ENCODE measurements around the gene BICC1.

Gene BICC1, protein sequence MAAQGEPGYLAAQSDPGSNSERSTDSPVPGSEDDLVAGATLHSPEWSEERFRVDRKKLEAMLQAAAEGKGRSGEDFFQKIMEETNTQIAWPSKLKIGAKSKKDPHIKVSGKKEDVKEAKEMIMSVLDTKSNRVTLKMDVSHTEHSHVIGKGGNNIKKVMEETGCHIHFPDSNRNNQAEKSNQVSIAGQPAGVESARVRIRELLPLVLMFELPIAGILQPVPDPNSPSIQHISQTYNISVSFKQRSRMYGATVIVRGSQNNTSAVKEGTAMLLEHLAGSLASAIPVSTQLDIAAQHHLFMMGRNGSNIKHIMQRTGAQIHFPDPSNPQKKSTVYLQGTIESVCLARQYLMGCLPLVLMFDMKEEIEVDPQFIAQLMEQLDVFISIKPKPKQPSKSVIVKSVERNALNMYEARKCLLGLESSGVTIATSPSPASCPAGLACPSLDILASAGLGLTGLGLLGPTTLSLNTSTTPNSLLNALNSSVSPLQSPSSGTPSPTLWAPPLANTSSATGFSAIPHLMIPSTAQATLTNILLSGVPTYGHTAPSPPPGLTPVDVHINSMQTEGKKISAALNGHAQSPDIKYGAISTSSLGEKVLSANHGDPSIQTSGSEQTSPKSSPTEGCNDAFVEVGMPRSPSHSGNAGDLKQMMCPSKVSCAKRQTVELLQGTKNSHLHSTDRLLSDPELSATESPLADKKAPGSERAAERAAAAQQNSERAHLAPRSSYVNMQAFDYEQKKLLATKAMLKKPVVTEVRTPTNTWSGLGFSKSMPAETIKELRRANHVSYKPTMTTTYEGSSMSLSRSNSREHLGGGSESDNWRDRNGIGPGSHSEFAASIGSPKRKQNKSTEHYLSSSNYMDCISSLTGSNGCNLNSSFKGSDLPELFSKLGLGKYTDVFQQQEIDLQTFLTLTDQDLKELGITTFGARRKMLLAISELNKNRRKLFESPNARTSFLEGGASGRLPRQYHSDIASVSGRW

GRCh38 chr10:58512491-58513187, at the start of gene BICC1:
TSS of gene BICC1 (plus strand) at chr10:58512872. CDS start at chr10:58513144, 272 bp downstream.
- peak; percentile 50 to 60 for DNase-seq

- no peak for DNase-seq
Observed at GRCh38 chr10:58464956-58465355, 47.7 kb upstream of the BICC1 start.

GRCh38 chr10:58465629-58466028, 47.0 kb upstream of the BICC1 start:
- no peak for DNase-seq

GRCh38 chr10:58467931-58468635, 44.6 kb upstream of the BICC1 start:
- no peak for DNase-seq

GRCh38 chr10:58473976-58474375, 38.7 kb upstream of the BICC1 start:
- DNase-seq = no peak

DNA sequence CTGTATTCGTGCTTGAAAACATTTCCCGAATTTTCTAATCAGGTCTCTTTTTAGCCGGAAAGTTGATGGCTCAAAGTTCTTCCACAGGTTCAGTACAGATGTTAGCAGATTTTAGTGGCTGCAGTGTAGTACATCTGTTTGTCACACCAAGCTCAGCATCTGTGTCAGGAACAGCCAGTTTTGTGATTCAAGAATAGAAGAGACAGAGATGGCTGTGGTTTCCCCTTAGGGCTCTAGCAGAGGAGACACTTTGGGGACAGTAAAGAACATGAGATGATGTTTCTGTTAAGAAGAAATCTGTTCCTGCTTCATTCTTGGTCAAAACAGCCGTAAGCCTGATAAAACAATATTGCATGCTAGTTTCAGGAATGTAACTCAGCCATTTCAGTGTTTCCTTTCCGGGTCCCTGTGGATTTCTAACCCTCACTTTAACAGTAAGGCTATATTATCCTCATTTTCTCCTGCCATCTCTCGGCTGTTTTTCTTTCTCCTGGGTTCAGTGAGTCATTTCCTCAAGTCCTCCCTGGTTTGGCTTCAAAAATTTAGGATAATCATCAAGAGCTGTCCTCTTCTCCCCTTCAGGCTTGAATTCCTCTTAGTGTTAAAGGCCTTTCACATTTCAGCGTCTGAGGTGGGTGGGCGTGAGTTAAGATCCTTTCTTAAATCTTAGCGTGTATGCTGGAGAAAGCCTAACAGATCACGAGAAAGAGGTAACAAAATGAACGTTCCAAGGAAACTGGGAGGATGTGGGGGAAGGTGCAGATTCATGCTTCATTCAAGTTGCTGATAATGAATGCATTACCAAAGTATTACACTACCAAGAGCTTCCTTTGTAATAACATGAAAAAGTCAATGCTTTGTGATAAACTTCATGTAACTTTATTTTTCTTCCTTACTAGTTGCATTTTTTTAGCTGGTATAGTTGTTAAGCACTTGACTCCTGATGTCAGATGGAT, 37.1 kb upstream of the BICC1 start:
- DNase-seq = no peak

- DNase-seq = no peak
Observed at GRCh38 chr10:58477122-58477521, 35.5 kb upstream of the BICC1 start.

DNA sequence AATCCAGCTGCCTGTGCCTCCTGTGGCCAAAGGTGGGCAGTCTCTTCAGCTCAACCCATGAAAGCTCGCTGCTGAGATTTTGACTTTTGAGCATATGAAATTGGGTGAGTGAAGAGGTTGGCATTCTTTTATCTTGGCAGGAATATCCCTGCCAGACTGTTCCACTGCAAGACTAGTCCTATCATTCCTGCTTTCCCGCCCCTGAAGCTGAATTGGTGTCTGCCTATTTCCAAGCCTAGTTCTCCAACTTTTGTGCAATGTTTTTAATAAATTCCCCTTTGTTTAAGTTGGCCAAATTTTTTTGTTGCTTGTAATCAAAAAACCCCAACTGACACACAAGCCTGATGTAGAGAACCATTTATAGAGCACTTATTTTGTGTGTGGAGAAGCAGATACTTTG, 34.8 kb upstream of the BICC1 start:
- DNase-seq = no peak

- DNase-seq = no peak
Observed at GRCh38 chr10:58479045-58479444, 33.6 kb upstream of the BICC1 start.

DNA sequence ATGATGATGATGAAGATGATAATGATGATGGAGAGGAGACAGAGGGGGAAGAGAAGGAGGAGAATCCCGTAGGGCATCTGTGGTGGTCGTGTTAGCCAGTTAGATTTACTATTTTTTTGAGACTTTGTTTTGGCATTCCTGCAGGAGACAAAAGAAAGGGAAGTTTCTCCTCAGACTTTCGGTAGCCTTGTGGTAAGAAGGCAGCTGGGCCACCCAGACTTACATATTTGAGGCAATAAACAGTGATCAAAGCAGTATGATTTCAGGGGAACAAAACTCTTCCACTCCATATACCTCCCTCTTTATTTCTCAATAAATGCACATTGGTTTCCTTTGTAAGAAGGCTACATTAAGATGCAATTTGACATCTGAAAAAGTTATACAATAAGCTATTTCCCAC, 32.4 kb upstream of the BICC1 start:
- DNase-seq = no peak

DNA sequence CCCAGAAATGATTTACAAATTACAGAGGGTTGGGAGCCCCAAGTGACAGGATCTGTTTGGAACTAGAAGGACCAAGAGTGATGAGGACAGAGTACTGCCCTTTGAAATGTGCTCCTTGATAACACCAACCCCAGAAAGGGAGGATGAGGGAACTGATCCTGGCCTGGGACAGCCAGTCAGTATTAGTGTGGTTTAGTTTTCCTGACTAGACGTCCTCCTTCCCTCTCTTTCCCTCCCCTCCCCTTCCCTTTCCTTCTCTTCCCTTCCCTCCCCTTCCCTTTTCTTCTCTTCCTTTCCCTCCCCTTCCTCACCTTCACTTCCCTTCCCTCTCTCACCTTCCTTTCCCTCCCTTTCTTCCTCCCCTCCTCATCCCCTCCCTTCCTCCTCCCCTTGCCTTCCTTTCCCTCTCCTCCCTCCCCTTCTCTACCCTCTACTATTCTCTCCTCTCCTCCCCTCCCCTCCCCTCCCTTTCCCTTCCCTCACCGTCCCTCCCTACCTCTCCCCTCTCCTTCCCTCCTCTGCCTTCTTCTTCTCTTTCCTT, 31.0 kb upstream of the BICC1 start:
- no peak for DNase-seq

- no peak for DNase-seq
Observed at GRCh38 chr10:58486821-58487220, 25.9 kb upstream of the BICC1 start.

GRCh38 chr10:58488921-58489320, 23.8 kb upstream of the BICC1 start:
- DNase-seq = peak; percentile 26 to 71

DNA sequence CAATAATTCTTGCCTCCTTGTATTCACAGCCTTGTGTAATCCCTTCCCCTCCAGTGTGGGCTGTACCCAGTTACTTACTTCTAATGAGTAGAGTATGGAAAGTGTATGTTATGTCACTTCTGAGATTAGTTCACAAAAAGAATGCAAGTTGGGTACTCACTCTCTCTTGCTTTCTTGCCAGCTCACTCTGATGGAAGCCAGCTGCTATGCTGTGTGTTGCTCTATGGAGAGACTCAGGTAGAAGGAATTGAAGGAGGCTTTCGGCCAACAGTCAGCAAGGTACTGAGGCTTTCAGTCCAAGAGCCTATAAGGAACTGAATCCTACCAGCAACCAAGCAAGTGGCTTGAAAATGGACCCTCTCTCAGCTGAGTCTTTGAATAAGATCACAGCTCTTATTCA, 9.7 kb upstream of the BICC1 start:
- no peak for DNase-seq

- no peak for DNase-seq
Observed at GRCh38 chr10:58508316-58508715, 4.4 kb upstream of the BICC1 start.

DNA sequence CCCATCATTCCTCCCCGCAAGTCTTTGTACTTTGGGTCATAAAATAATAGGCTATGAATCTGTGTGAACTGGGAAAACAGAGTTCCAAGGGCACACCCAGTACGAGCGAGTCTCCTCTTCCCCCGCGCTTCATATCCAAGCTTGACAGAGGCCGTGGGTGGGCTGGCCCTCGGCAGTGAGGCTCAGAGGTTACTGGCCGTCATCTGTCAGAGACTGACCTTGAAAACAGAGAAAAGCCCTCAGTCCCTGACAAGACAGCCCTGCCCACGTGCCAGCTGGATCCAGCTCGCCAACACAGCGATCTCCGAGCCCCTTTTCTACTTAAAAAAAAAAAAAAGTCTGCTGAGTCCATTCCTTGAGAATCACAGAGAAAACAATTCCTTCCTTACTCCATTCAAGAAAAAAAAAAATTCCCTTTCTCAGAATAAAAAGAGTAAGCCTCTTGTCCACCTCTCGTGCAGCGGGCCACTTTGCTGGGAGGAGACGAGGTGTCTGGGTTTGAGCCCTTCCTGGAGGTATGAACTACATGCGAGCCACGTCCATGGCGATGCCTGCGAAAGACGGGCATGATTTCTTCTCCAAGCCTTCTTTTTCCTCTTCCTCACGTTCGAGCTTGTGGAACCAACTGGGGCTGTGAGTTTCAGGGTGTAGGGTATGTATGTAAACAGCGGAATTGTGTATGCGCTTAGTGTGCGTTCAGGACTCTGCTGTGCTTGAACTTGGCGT, 744 bp upstream of the BICC1 start:
- DNase-seq = peak in 1 of 2 experiments; percentile 10

- peak; percentile 11 to 33 for DNase-seq
Observed at GRCh38 chr10:58513188-58514110, 777 bp downstream of the BICC1 start.

DNA sequence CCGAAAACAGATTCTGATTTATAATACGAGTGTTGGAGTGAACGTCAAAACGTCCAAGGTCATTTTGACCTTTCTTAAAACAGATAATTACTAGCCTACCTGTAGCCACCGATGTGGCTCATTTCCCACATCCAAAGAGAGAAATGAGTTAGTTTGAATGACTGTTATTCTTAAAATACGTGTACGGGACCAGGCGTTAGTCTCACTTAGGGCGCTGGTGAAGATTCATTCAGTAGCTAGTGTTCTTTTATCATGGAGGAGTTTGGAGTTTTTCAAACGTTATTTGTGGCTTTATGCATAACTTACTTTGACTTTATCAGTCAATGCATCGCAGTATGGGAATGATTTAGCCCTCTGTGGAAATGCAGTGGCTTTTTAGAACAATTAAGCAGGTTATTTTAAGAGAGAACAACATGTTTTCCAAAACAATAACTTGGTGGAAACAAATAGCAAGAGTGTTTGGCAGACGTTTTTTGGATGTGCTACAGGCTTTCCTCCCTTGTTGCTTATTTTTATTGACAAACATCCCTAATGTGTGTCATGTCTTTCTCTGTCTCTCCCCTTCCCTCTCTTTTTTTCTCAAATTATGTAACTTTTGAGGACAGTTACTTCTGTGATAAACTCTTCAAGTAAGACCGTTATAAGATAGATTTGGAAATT, 1.6 kb downstream of the BICC1 start:
- no peak for DNase-seq
